GM12878 (cell line): ENCODE results near the gene LCN9. TPM values are rescaled to one million over a fixed set of nuclear protein-coding genes. Genes with fewer than 3 reads are reported as not detected.

Experiments
- ATAC-seq: fragments of 200-7000 bp; cut with Tn5 transposase; 3 replicates; pipeline ENCODE4 v1.9.1; 2020; ENCODE audit warnings: mild to moderate bottlenecking, moderate library complexity
- BruUV-seq: library from RNA; stranded (reverse); fragments of 400-500 nt; replicated peaks from 2 replicates; lab custom pipeline; 2021; lab: Mats Ljungman, UMichigan
- CTCF ChIA-PET: fragments of 300-600 bp; sonication (Branson Sonifier 250); formaldehyde crosslinking; extraction: SDS; loops from one replicate; lab custom pipeline; 2021; ENCODE audit warnings: inconsistent platforms; lab: Yijun Ruan, JAX
- POLR2A ChIA-PET: fragments of 350-600 bp; formaldehyde crosslinking; extraction: SDS; loops from one replicate; lab custom pipeline; 2021; ENCODE audit warnings: inconsistent platforms; lab: Charles Lee
- RAD21 ChIA-PET: fragments of 300-600 bp; sonication (Branson Sonifier 250); formaldehyde crosslinking; loops from one replicate; lab custom pipeline; 2023; ENCODE audit warnings: antibody characterized with exemption; ENCODE audit not compliant: unreplicated experiment; lab: Charles Lee
- SMC1A ChIA-PET: fragments of 300-600 bp; sonication (Branson Sonifier 250); formaldehyde crosslinking; loops from one replicate; lab custom pipeline; 2023; ENCODE audit not compliant: unreplicated experiment, uncharacterized antibody; lab: Charles Lee
- DNase-seq: peaks from one replicate; pipeline ENCODE4 v3.0.0-alpha.2; 2011; ENCODE audit warnings: low read depth, low spot score
- FAIRE-seq: peaks from 3 replicates; lab custom pipeline; 2011; peaks lifted over from hg19 to GRCh38; lab: Jason Lieb, UNC
- H2AFZ ChIP-seq: 2 replicates; pipeline ENCODE4 v1.6.0; 2011; ENCODE audit warnings: low read depth, low read length, control low read depth; ENCODE audit not compliant: control insufficient read depth
- H3K27ac ChIP-seq: 2 replicates; pipeline ENCODE4 v1.5.1; 2011; ENCODE audit warnings: control low read depth; ENCODE audit not compliant: control insufficient read depth, insufficient read depth
- H3K27me3 ChIP-seq, 2 experiments: replicated peaks in 1 of 2; 2 replicates each; pipeline versions ENCODE4 v1.6.0 to v1.6.1; 2011; ENCODE audit warnings: low read length in 1 of 2; ENCODE audit not compliant: control insufficient read depth in 2 of 2, insufficient read depth in 2 of 2
- H3K36me3 ChIP-seq, 2 experiments: 2 replicates each; pipeline ENCODE4 v1.5.1; 2011; ENCODE audit warnings: low read length in 1 of 2; ENCODE audit not compliant: control insufficient read depth in 2 of 2, insufficient read depth in 2 of 2
- H3K4me1 ChIP-seq: 2 replicates; pipeline ENCODE4 v1.6.1; 2011; ENCODE audit warnings: mild to moderate bottlenecking, low read length, moderate library complexity, mixed read lengths; ENCODE audit not compliant: control insufficient read depth, insufficient read depth
- H3K4me2 ChIP-seq: 2 replicates; pipeline ENCODE4 v1.6.0; 2011; ENCODE audit warnings: control low read depth; ENCODE audit not compliant: control insufficient read depth, insufficient read depth
- H3K4me3 ChIP-seq: fragments of 200-600 bp; sonication (generic); 2 replicates; pipeline ENCODE4 v1.5.1; 2016
- H3K79me2 ChIP-seq: 2 replicates; pipeline ENCODE4 v1.6.0; 2011; ENCODE audit warnings: low read length; ENCODE audit not compliant: control insufficient read depth, insufficient read depth
- H3K9ac ChIP-seq: 2 replicates; pipeline ENCODE4 v1.8.0; 2011; ENCODE audit warnings: low read length, control low read depth, mixed read lengths; ENCODE audit not compliant: control insufficient read depth, insufficient read depth
- H3K9me3 ChIP-seq: replicated peaks from 3 replicates; pipeline ENCODE4 v1.5.1; 2011; ENCODE audit warnings: mild to moderate bottlenecking, low read length; ENCODE audit not compliant: control insufficient read depth, insufficient read depth
- H4K20me1 ChIP-seq: 2 replicates; pipeline ENCODE4 v1.6.0; 2011; ENCODE audit not compliant: control insufficient read depth, insufficient read depth
- ATF7 ChIP-seq: fragments of 450-650 bp; IDR thresholded peaks from 2 replicates; pipeline ENCODE4 v1.6.1; 2016; ENCODE audit warnings: low read depth, mild to moderate bottlenecking
- BACH1 ChIP-seq: fragments of 450-650 bp; IDR thresholded peaks from 2 replicates; pipeline ENCODE4 v1.6.1; 2017; ENCODE audit warnings: mild to moderate bottlenecking, borderline replicate concordance
- CHD2 ChIP-seq: IDR thresholded peaks from 2 replicates; pipeline ENCODE4 v1.6.1; 2011; ENCODE audit warnings: low read depth, low read length, improper control_type of control experiment, borderline replicate concordance
- NFIC ChIP-seq: IDR thresholded peaks from 2 replicates; pipeline ENCODE4 v1.6.1; 2012; ENCODE audit warnings: low read depth, mild to moderate bottlenecking, inconsistent platforms, low read length, moderate library complexity
- SMAD1 ChIP-seq: fragments of 450-650 bp; IDR thresholded peaks from 2 replicates; pipeline ENCODE4 v1.6.1; 2018; ENCODE audit warnings: mild to moderate bottlenecking, low read depth; ENCODE audit not compliant: partially characterized antibody
- TCF12 ChIP-seq: IDR thresholded peaks from 2 replicates; pipeline ENCODE4 v1.6.1; 2011; ENCODE audit warnings: low read depth, mild to moderate bottlenecking, low read length
- WGBS: methylation state at CpG from one replicate; pipeline ENCODE4 v1.1.6; 2016; ENCODE audit warnings: low lambda C conversion rate; ENCODE audit not compliant: insufficient replicate concordance, insufficient coverage; ENCODE audit errors: missing lambda C conversion rate; 5-methylcytosine and 5-hydroxymethylcytosine counted together
- in situ Hi-C: fragments of 300-500 bp; cut with MboI; formaldehyde crosslinking; loops from 9 replicates; pipeline ENCODE4 v1.14.3; 2018; ENCODE audit warnings: mixed read lengths
- intact Hi-C: fragments of 100-400 bp; cut with micrococcal nuclease; formaldehyde crosslinking; loops from one replicate; pipeline ENCODE4 v1.14.2; 2022; ENCODE audit not compliant: unreplicated experiment
- polyA plus RNA-seq, 11 experiments: library from polyadenylated mRNA; depleted of rRNA in 4 of 11; unstranded in 6 of 11; stranded (reverse) in 5 of 11; fragments of >200 nt; fragmentation: Nextera tagmentation in 4 of 11; fragmentation: Illumina TruSeq in 1 of 11; extraction: Ambion mirVana in 4 of 11; extraction: Trizol in 1 of 11; gene quantifications; 1 replicate in 1 of 11; 2 replicates in 10 of 11; pipeline versions ENCODE4 v1.2.1 to v1.2.3, GENCODE V29; 2011 to 2016; ENCODE audit warnings: inconsistent platforms in 2 of 11, missing spikeins in 2 of 11, low read depth in 1 of 11
- total RNA-seq, 4 experiments: library from RNA; depleted of rRNA in 3 of 4; stranded (reverse); fragments of >200 nt in 3 of 4; fragmentation: Illumina TruSeq in 1 of 4; extraction: Trizol in 1 of 4; gene quantifications; 2 replicates each; pipeline versions ENCODE4 v1.2.1 to v1.2.3, GENCODE V29; 2013 to 2021
- TF ChIP-seq, protein P1 (sequence below): fragments of 450-650 bp; IDR thresholded peaks from 2 replicates; pipeline ENCODE4 v1.6.1; 2017; ENCODE audit warnings: mild to moderate bottlenecking, low read depth, inconsistent platforms; ENCODE audit not compliant: poor library complexity, severe bottlenecking

LCN9 gene
- total and polyA plus RNA-seq, 10 of the 15 experiments (the other 5 are each of a cell fraction or from before 2014, with no cell fraction given), result not detected

DNA sequence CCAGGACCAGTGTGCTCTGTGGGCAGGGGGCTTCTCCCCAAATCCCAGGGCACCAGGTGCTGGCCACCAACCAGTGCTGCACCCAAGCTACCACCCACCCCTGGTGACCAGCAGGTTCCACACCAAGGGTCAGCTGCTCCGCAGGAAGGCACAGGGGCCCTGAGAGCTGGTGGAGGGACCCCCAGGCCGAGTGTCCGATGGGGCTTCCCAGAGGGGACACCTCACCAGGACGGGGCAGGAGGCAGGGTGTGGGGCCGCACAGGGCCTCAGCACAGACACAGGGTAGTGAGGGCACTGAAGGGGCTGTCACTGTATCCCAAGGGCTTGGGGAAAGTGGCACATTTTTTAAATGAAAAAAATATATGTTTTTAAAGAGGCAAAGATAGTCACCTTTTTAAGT is 18.1 kb downstream of the LCN9 start (continued):
- no peak for TF ChIP-seq ATF7
- TF ChIP-seq, protein P1, sequence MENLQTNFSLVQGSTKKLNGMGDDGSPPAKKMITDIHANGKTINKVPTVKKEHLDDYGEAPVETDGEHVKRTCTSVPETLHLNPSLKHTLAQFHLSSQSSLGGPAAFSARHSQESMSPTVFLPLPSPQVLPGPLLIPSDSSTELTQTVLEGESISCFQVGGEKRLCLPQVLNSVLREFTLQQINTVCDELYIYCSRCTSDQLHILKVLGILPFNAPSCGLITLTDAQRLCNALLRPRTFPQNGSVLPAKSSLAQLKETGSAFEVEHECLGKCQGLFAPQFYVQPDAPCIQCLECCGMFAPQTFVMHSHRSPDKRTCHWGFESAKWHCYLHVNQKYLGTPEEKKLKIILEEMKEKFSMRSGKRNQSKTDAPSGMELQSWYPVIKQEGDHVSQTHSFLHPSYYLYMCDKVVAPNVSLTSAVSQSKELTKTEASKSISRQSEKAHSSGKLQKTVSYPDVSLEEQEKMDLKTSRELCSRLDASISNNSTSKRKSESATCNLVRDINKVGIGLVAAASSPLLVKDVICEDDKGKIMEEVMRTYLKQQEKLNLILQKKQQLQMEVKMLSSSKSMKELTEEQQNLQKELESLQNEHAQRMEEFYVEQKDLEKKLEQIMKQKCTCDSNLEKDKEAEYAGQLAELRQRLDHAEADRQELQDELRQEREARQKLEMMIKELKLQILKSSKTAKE, result no peak
- TF ChIP-seq CHD2, result no peak
- no peak for TF ChIP-seq BACH1
- TF ChIP-seq NFIC, result no peak

DNA sequence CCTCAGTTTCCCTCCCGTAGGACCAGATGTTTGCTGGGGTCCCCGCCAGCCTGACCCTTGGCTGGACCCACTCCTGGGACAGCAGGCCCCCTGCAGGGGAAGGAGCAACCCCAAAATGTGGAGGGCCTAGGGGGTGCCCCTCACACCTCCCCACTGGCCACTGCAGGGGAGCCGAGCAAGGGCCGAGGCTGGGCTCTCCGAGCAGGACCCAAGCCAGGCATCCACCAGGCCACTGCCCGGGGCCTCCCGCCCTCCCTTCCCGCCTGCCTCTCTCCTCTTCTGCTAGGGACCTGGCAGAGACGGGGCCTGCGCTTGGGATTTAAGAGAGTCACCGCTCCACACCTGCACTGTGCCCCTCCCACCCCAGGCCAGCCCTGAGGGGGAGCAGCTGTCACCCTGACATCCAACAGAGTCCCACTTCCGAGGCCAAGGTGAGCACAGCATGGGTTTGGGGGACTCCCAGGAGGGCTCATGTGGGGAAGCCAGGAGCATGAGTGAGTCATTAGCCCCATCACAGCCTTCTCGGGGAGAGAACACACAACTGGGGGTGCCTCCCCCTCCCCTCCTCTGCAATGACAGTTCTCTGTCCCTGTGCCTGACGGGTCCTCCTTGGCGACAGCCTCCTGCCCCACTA is 20.4 kb downstream of the LCN9 start:
- 20% methylated on average over 9 of the region's 15 CpGs for WGBS
- in situ Hi-C loops, result no loop called here
- CTCF ChIA-PET, result no interaction called here

More for the DNA sequence above, 20.4 kb downstream of the LCN9 start:
- no peaks in the 10 kb centered on the region for H3K36me3 ChIP-seq
- no peak overlapping the region for H3K9ac ChIP-seq
- intact Hi-C loops, result no loop called here
- TF ChIP-seq SMAD1 (no peak), TCF12 (no peak)
- TF ChIP-seq, all 136 proteins: peak for 0
- BruUV-seq, result no TSS peak
- H3K27me3 ChIP-seq, result no peaks in the 10 kb centered on the region
- no peak overlapping the region for H2AFZ ChIP-seq
- H3K4me3 ChIP-seq, result no peak overlapping the region
- RAD21 ChIA-PET, result no interaction called here
- SMC1A ChIA-PET, result no interaction called here
- ATAC-seq, result no peak
- FAIRE-seq, result no peak
- H3K4me2 ChIP-seq, result no peak overlapping the region
- H3K4me1 ChIP-seq, result no peaks in the 10 kb centered on the region
- H3K79me2 ChIP-seq, result no peaks in the 10 kb centered on the region
- POLR2A ChIA-PET, result no interaction called here
- no peak overlapping the region for H3K27ac ChIP-seq
- H4K20me1 ChIP-seq, result no peaks in the 10 kb centered on the region
- DNase-seq, result no peak
- no peaks in the 10 kb centered on the region for H3K9me3 ChIP-seq
